GM19240 (cell line): ENCODE measurements around the gene PI4KA.
"Not testable (repeated sequence)": the region's sequence is repeated elsewhere in the genome, so short reads cannot be mapped to it uniquely, and the experiment has no call there.

ENCODE experiments used
- DNase-seq: peaks from one replicate; pipeline ENCODE4 v3.0.0; 2011; ENCODE audit warnings: low spot score; ENCODE audit not compliant: insufficient read length

PI4KA gene

GRCh38 chr22:20751185-20751851, 107.3 kb downstream of the PI4KA start:
- no peak for DNase-seq

- DNase-seq = peak; percentile 38
These were observed 108.0 kb downstream of the PI4KA start for GRCh38 chr22:20750461-20751184.

GRCh38 chr22:20749453-20749852, 109.2 kb downstream of the PI4KA start:
- DNase-seq = no peak

GRCh38 chr22:20748731-20749428, 109.7 kb downstream of the PI4KA start:
- peak; percentile 37 for DNase-seq

- DNase-seq = no peak
These were observed 110.5 kb downstream of the PI4KA start for GRCh38 chr22:20748082-20748481.

- DNase-seq = no peak
These were observed 111.4 kb downstream of the PI4KA start for GRCh38 chr22:20747223-20747622.

- DNase-seq = no peak
These were observed 112.0 kb downstream of the PI4KA start for GRCh38 chr22:20746431-20747189.

GRCh38 chr22:20745119-20745518, 113.5 kb downstream of the PI4KA start:
- DNase-seq = no peak

- no peak for DNase-seq
These were observed 114.2 kb downstream of the PI4KA start for GRCh38 chr22:20744456-20744855.

GRCh38 chr22:20742764-20743163, 115.8 kb downstream of the PI4KA start:
- no peak for DNase-seq

- DNase-seq = peak; percentile 25
These were observed 116.7 kb downstream of the PI4KA start for GRCh38 chr22:20741634-20742581.

GRCh38 chr22:20741008-20741633, 117.5 kb downstream of the PI4KA start:
- no peak for DNase-seq

- DNase-seq = no peak
These were observed 118.2 kb downstream of the PI4KA start for GRCh38 chr22:20740222-20740951.

- DNase-seq = no peak
These were observed 120.1 kb downstream of the PI4KA start for GRCh38 chr22:20738394-20739089.

- not testable (repeated sequence) for DNase-seq
These were observed 121.7 kb downstream of the PI4KA start for GRCh38 chr22:20736891-20737290.

- DNase-seq = not testable (repeated sequence)
These were observed 123.1 kb downstream of the PI4KA start for GRCh38 chr22:20735356-20736162.

- not testable (repeated sequence) for DNase-seq
These were observed 126.2 kb downstream of the PI4KA start for GRCh38 chr22:20732431-20732830.

GRCh38 chr22:20729194-20729593, 129.4 kb downstream of the PI4KA start:
- no peak for DNase-seq
